DND-41 (cell line): ENCODE results near the gene EFTUD2.
A peak's percentile ranks its signal among the peaks of the same experiment; 100 is the strongest.

Source experiments
- ATAC-seq: fragments of 200-7000 bp; cut with Tn5 transposase; 3 replicates; pipeline ENCODE4 v1.9.1; 2021; ENCODE audit warnings: low read depth; ENCODE audit not compliant: insufficient read depth
- DNase-seq: peaks from one replicate; pipeline ENCODE4 v3.0.0-alpha.2; 2020
- H2AFZ ChIP-seq: 2 replicates; pipeline ENCODE4 v1.6.0; 2012; ENCODE audit warnings: low read depth, low read length
- H3K27ac ChIP-seq: 2 replicates; pipeline ENCODE4 v1.5.1; 2012; ENCODE audit warnings: low read length, inconsistent platforms
- H3K27me3 ChIP-seq: fragments of 200-600 bp; sonication (generic); 2 replicates; pipeline ENCODE4 v1.6.0; 2012; ENCODE audit warnings: low read length, mild to moderate bottlenecking, inconsistent platforms; ENCODE audit not compliant: insufficient read depth, poor library complexity
- H3K36me3 ChIP-seq: 2 replicates; pipeline ENCODE4 v1.5.1; 2012; ENCODE audit warnings: low read length, inconsistent platforms; ENCODE audit not compliant: insufficient read depth
- H3K4me1 ChIP-seq: 2 replicates; pipeline ENCODE4 v1.5.1; 2012; ENCODE audit warnings: mild to moderate bottlenecking, low read length; ENCODE audit not compliant: insufficient read depth
- H3K4me2 ChIP-seq: 2 replicates; pipeline ENCODE4 v1.6.0; 2012; ENCODE audit warnings: mild to moderate bottlenecking, moderate library complexity, low read length, inconsistent platforms; ENCODE audit not compliant: insufficient read depth
- H3K4me3 ChIP-seq, 2 experiments: fragments of 200-600 bp in 1 of 2; shearing (Covaris generic) in 1 of 2; 2 replicates each; pipeline ENCODE4 v1.5.1; 2012 to 2016; ENCODE audit warnings: inconsistent platforms in 2 of 2, low read length in 2 of 2, mild to moderate bottlenecking in 2 of 2, low read depth in 1 of 2, moderate library complexity in 1 of 2
- H3K79me2 ChIP-seq: 2 replicates; pipeline ENCODE4 v1.6.0; 2012; ENCODE audit warnings: low read length, inconsistent platforms; ENCODE audit not compliant: insufficient read depth
- H3K9ac ChIP-seq: 2 replicates; pipeline ENCODE4 v1.6.0; 2012; ENCODE audit warnings: low read depth, mild to moderate bottlenecking, inconsistent platforms, low read length, moderate library complexity
- H3K9me3 ChIP-seq: 2 replicates; pipeline ENCODE4 v1.5.1; 2012; ENCODE audit warnings: low read length, moderate library complexity, mild to moderate bottlenecking, inconsistent platforms; ENCODE audit not compliant: insufficient read depth, severe bottlenecking
- H4K20me1 ChIP-seq: 2 replicates; pipeline ENCODE4 v1.6.0; 2012; ENCODE audit warnings: low read length; ENCODE audit not compliant: insufficient read depth
- CTCF ChIP-seq: IDR thresholded peaks from 2 replicates; pipeline ENCODE4 v1.5.1; 2012; ENCODE audit warnings: borderline replicate concordance, low read length, moderate library complexity, mild to moderate bottlenecking; ENCODE audit not compliant: poor library complexity, severe bottlenecking; ENCODE audit errors: extremely low read depth
- EZH2 ChIP-seq: IDR thresholded peaks from 3 replicates; pipeline ENCODE4 v1.6.1; 2012; ENCODE audit warnings: borderline replicate concordance, low read depth, mild to moderate bottlenecking, moderate library complexity, low read length, inconsistent platforms; ENCODE audit not compliant: severe bottlenecking

The EFTUD2 gene

GRCh38 chr17:44830359-44831288 lies 68.6 kb downstream of the EFTUD2 start:
- H3K4me2 ChIP-seq = peak overlapping the region; percentile 77
- H3K9me3 ChIP-seq = no peaks in the 10 kb centered on the region
- H2AFZ ChIP-seq = peak overlapping the region; percentile 67
- peaks cover 21% of the 10 kb centered on the region for H3K27me3 ChIP-seq
- no peak for DNase-seq
- TF ChIP-seq CTCF (no peak), EZH2 (no peak)
- H3K36me3 ChIP-seq = no peaks in the 10 kb centered on the region
- no peak overlapping the region for H3K27ac ChIP-seq
- peaks cover 41% of the 10 kb centered on the region for H3K79me2 ChIP-seq
- H3K4me1 ChIP-seq = peaks cover 28% of the 10 kb centered on the region
- H3K9ac ChIP-seq = peak overlapping the region; percentile 66
- peak overlapping the region in 1 of 2 experiments; percentile 66; a peak in 2 of 4 replicates for H3K4me3 ChIP-seq
- ATAC-seq = no peak
- peaks cover 4% of the 10 kb centered on the region; the same call in 1 of the 2 replicates for H4K20me1 ChIP-seq

DNA sequence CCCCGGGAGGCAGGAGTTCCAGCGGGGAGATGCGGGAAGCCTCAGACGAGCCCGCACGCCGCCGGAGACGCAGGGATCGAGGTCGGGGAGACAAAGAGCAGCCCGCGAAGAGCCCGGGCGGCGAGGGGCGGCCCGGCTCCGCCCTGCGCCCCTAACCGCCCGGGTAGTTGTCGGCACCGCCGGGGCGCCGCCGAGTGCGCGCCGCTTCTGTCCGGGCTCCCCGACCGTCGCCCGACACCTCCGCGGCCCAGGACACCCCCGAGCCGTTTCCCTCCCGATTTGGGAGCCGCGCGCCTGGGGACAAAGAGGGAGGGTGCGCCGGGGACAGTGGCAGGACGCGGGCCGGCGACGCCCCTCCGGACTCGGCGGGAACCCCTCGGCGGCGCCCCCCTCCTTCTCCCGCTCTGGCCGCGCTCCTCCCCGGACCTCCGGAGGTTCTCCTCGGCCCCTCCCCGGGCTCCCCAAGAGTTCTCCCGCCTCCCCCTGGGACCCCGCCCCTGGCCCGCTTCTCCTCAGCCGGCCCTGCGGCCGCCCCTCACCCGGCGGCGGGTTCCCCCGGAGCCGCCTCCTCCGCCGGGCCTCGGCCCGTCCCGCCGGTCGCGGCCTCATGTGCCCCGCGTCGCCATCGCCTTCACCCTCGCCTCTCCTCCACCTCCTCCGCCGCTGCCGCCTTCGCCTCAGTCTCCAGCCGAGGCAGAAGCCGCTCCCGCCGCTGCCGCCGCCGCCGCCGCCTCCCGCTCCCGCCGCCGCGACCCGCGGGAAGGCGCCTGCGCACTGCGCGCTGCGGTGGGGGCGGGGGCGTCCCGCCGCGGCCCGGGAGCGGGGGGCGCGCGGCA lies 69.5 kb downstream of the EFTUD2 start, which contains the start of gene GJC1:
Gene GJC1, minus strand, starts transcription at position 765 of the 836 bp plus-strand sequence. CDS start 24,470 bp downstream, outside the sequence.
- Histone ChIP-seq H3K9me3 (no peaks in the 10 kb centered on the region), H3K4me3 (peak within 1 kb of the TSS; percentile 59 to 66), H3K9ac (peak within 1 kb of the TSS; percentile 66), H3K27me3 (peaks cover 21% of the 10 kb centered on the region), H3K4me2 (peak within 1 kb of the TSS; percentile 77), H3K79me2 (peaks cover 49% of the 10 kb centered on the region), H4K20me1 (peaks cover 4% of the 10 kb centered on the region; the same call in 1 of the 2 replicates), H2AFZ (peak within 1 kb of the TSS; percentile 67), H3K36me3 (no peaks in the 10 kb centered on the region), H3K4me1 (peaks cover 28% of the 10 kb centered on the region), H3K27ac (peak within 1 kb of the TSS; percentile 55)
- DNase-seq (peak; percentile 56), ATAC-seq (peak; percentile 78)
- TF ChIP-seq EZH2 (peak; percentile 91), CTCF (no peak)

DNA sequence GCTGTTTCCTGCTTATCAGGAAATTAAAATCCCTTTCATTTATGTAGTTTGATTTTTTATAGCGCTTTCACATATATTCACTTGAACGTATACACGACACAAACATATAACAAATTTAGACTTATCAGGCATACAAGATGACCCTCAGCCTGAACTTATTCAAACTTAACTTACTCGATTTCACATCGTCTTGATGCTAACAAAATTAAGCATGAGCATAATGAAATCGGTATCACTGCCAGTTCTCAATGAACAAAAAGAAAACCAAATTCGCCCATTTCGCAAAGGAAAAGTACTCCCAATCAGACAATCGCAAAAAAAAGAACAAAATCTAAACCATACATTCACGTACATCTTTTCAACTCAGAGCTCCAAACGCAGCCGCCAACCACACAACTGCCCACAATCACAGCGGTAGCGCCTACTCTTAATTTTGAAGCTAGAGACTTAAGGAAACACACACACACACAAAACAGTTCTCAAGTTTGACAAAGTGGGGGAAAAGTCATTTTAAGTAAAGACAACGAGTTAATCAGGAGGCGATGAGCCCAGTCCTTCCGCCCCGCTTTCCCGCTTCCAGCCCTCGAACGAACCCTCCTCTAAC lies 70.2 kb downstream of the EFTUD2 start:
- Histone ChIP-seq H3K9me3 (no peaks in the 10 kb centered on the region), H4K20me1 (peaks cover 4% of the 10 kb centered on the region; the same call in 1 of the 2 replicates), H3K27me3 (peaks cover 21% of the 10 kb centered on the region), H3K4me3 (peak overlapping the region; percentile 59 to 66), H3K27ac (peak overlapping the region; percentile 55), H3K79me2 (peaks cover 56% of the 10 kb centered on the region), H3K4me2 (peak overlapping the region; percentile 77), H2AFZ (peak overlapping the region; percentile 67), H3K9ac (peak overlapping the region; percentile 66), H3K36me3 (no peaks in the 10 kb centered on the region), H3K4me1 (peaks cover 28% of the 10 kb centered on the region)
- ATAC-seq = peak; percentile 43; the same call in 2 of the 3 replicates
- TF ChIP-seq CTCF = no peak
- TF ChIP-seq EZH2 = no peak
- peak; percentile 56 for DNase-seq
